GM18861 (cell line): Measurements from ENCODE around the gene PCYT2.
A peak's percentile ranks its signal among the peaks of the same experiment; 100 is the strongest.

ENCODE experiments used
- ATAC-seq: cut with Tn5 transposase; IDR thresholded peaks from one replicate; pipeline ENCODE4 v1.9.1; 2021; ENCODE audit not compliant: unreplicated experiment

The PCYT2 gene

GRCh38 chr17:81927653-81928543 is 16.7 kb upstream of the PCYT2 start, which contains the start of gene MAFG:
Gene MAFG (minus strand): TSS chr17:81927735. CDS start chr17:81923185, 4,550 bp downstream.
- ATAC-seq, result peak; percentile 40

GRCh38 chr17:81927152-81927652 is 16.0 kb upstream of the PCYT2 start:
- ATAC-seq, result peak; percentile 5

GRCh38 chr17:81926451-81927151 is 15.4 kb upstream of the PCYT2 start:
- ATAC-seq, result peak; percentile 11

GRCh38 chr17:81925860-81926450 is 14.8 kb upstream of the PCYT2 start:
- ATAC-seq, result no peak

GRCh38 chr17:81924557-81925532 is 13.6 kb upstream of the PCYT2 start:
- ATAC-seq, result no peak

- no peak for ATAC-seq
Observed at GRCh38 chr17:81923302-81924260, 12.4 kb upstream of the PCYT2 start.

GRCh38 chr17:81922566-81923301 is 11.5 kb upstream of the PCYT2 start:
- ATAC-seq, result no peak

GRCh38 chr17:81921996-81922565 is 10.9 kb upstream of the PCYT2 start:
- ATAC-seq, result no peak

- ATAC-seq, result no peak
Observed at GRCh38 chr17:81921537-81921862, 10.3 kb upstream of the PCYT2 start.

- no peak for ATAC-seq
Observed at GRCh38 chr17:81920612-81921536, 9.7 kb upstream of the PCYT2 start.

- no peak for ATAC-seq
Observed at GRCh38 chr17:81918832-81919545, 7.8 kb upstream of the PCYT2 start.

GRCh38 chr17:81918333-81918669 is 7.1 kb upstream of the PCYT2 start:
- ATAC-seq, result peak; percentile 4

GRCh38 chr17:81917565-81918332 is 6.5 kb upstream of the PCYT2 start, which contains the start of gene SIRT7:
Gene SIRT7 (minus strand): TSS chr17:81918176. CDS start chr17:81918131, 45 bp downstream.
- peak; percentile 50 for ATAC-seq

- no peak for ATAC-seq
Observed at GRCh38 chr17:81916234-81917001, 5.2 kb upstream of the PCYT2 start.

GRCh38 chr17:81915331-81915730 is 4.1 kb upstream of the PCYT2 start:
- no peak for ATAC-seq
